Lung (tissue), 12 donors: ENCODE data around the gene DRD3. TPM values are rescaled to one million over a fixed set of nuclear protein-coding genes. Genes with fewer than 3 reads are reported as not detected.

ENCODE experiments used
- ATAC-seq: fragments of 200-7000 bp; cut with Tn5 transposase; one replicate; pipeline ENCODE4 v1.9.1; 2020; ENCODE audit warnings: moderate number of reproducible peaks; ENCODE audit not compliant: insufficient read depth, low FRiP score
- DNase-seq, 3 donors: peaks; one replicate each; pipeline ENCODE4 v3.0.0-alpha.2; 2013 to 2017
- H3K27ac ChIP-seq, 2 donors: one replicate each; pipeline ENCODE4 v1.5.1; 2013; ENCODE audit warnings: mild to moderate bottlenecking in 2 of 2, moderate library complexity in 2 of 2, control low read depth in 1 of 2, inconsistent platforms in 1 of 2, low read depth in 1 of 2, low read length in 1 of 2
- H3K27me3 ChIP-seq, 3 donors: one replicate each; pipeline ENCODE4 v1.5.1; 2013; ENCODE audit warnings: low read length in 2 of 3; ENCODE audit not compliant: control insufficient read depth in 3 of 3, insufficient read depth in 3 of 3
- H3K36me3 ChIP-seq, 4 donors: one replicate each; pipeline ENCODE4 v1.5.1; 2013; ENCODE audit warnings: low read length in 4 of 4, mild to moderate bottlenecking in 1 of 4, moderate library complexity in 1 of 4; ENCODE audit not compliant: control insufficient read depth in 4 of 4, insufficient read depth in 4 of 4
- H3K4me1 ChIP-seq, 5 donors: one replicate each; pipeline ENCODE4 v1.5.1; 2013; ENCODE audit warnings: low read length in 5 of 5, mild to moderate bottlenecking in 2 of 5, moderate library complexity in 1 of 5; ENCODE audit not compliant: control insufficient read depth in 5 of 5, insufficient read depth in 5 of 5
- H3K4me3 ChIP-seq: one replicate; pipeline ENCODE4 v1.5.1; 2013; ENCODE audit warnings: mild to moderate bottlenecking, control low read depth, moderate library complexity
- H3K9ac ChIP-seq, 2 donors: one replicate each; pipeline ENCODE4 v1.5.1; 2013; ENCODE audit warnings: low read length in 2 of 2, control low read depth in 1 of 2; ENCODE audit not compliant: insufficient read depth in 1 of 2
- H3K9me3 ChIP-seq, 4 donors: one replicate each; pipeline ENCODE4 v1.5.1; 2013; ENCODE audit warnings: low read length in 3 of 4, mild to moderate bottlenecking in 1 of 4, moderate library complexity in 1 of 4; ENCODE audit not compliant: control insufficient read depth in 4 of 4, insufficient read depth in 3 of 4
- WGBS, 2 donors: extraction: QIAGEN DNeasy Blood & Tissue Kit; methylation state at CpG; one replicate each; pipeline ENCODE4 v1.1.7; 2013; 5-methylcytosine and 5-hydroxymethylcytosine counted together
- polyA plus RNA-seq, 2 donors: library from polyadenylated mRNA; stranded (reverse); fragments of 200-250 nt; gene quantifications; one replicate each; pipeline ENCODE4 v1.2.1, GENCODE V29; 2013
- total RNA-seq, 2 donors: library from RNA; depleted of rRNA in 1 of 2; stranded (reverse); fragments of >200 nt in 1 of 2; gene quantifications; one replicate each; pipeline ENCODE4 v1.2.1, GENCODE V29; 2014 to 2021
- TF ChIP-seq, protein P1 (sequence below): IDR thresholded peaks from 2 replicates; pipeline ENCODE4 v1.5.1; 2012; ENCODE audit warnings: mild to moderate bottlenecking; ENCODE audit errors: control extremely low read depth, extremely low read depth
- donor health status: control.
- donor health status: control.
- donor health status: Bipolar disorder and iron deficiency.
- donor health status: healthy.
- donor health status: DM: yes; HTN: yes; CAD: no.

The DRD3 gene
- total and polyA plus RNA-seq, 4 donors, result not detected

DNA sequence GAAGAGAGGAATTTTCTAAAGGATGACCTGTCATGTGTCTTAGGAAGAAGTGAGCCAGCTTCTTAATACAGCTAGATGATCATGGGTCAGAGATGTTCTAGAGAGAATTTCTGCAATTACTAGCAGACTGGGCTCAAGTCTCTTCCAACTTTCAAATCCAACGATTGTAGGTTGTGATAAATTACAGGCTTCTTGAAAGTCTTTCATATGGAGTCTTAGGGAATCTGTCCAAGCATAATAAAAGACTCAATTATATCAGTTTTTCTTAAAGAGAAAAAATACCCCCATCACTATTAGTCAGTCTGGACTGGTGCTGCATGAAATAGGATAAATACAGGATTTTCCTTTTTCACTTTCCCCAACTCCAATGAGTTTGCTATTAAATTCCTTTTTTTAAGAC, 59.1 kb downstream of the DRD3 start:
- Histone ChIP-seq H3K27me3 (no peaks in the 10 kb centered on the region), H3K9me3 (no peaks in the 10 kb centered on the region), H3K36me3 (no peaks in the 10 kb centered on the region), H3K9ac (no peak overlapping the region), H3K27ac (no peak overlapping the region), H3K4me1 (peaks cover 0 to 6% (median 2%) of the 10 kb centered on the region in 5 donors), H3K4me3 (no peak overlapping the region)
- WGBS, 2 donors, result 59 to 73% methylated on average over 1 of the region's 1 CpG
- ATAC-seq (no peak), DNase-seq (no peak)
- TF ChIP-seq, protein P1, sequence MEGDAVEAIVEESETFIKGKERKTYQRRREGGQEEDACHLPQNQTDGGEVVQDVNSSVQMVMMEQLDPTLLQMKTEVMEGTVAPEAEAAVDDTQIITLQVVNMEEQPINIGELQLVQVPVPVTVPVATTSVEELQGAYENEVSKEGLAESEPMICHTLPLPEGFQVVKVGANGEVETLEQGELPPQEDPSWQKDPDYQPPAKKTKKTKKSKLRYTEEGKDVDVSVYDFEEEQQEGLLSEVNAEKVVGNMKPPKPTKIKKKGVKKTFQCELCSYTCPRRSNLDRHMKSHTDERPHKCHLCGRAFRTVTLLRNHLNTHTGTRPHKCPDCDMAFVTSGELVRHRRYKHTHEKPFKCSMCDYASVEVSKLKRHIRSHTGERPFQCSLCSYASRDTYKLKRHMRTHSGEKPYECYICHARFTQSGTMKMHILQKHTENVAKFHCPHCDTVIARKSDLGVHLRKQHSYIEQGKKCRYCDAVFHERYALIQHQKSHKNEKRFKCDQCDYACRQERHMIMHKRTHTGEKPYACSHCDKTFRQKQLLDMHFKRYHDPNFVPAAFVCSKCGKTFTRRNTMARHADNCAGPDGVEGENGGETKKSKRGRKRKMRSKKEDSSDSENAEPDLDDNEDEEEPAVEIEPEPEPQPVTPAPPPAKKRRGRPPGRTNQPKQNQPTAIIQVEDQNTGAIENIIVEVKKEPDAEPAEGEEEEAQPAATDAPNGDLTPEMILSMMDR, result no peak

DNA sequence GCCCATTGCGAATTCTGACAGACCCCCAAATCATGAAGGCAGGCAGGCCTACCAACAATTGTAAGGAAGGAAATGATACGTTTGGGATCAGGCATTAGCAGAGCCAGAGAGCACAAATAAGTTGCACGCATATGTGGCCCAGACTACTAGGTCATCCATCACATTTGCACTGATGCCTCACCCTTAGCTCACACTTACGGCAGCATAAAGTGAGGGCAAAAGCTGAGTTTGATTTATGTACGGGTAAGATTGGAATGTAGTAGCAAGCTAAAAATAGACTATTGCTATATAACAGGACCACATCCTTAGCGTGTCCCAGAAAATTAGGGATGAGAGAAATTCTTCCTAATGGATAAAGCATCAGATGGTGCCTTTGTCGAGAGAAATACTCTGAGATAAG, 63.7 kb downstream of the DRD3 start:
- TF ChIP-seq, protein P1, result no peak
- H3K27me3 ChIP-seq, result no peaks in the 10 kb centered on the region
- no peak overlapping the region for H3K4me3 ChIP-seq
- no peak overlapping the region for H3K9ac ChIP-seq
- no peak for DNase-seq
- H3K4me1 ChIP-seq, result peaks cover 0 to 1% (median 0%) of the 10 kb centered on the region in 5 donors
- H3K9me3 ChIP-seq, result no peaks in the 10 kb centered on the region
- 95 to 96% methylated on average over 7 of the region's 7 CpGs for WGBS, 2 donors
- no peak for ATAC-seq
- no peak overlapping the region for H3K27ac ChIP-seq
- no peaks in the 10 kb centered on the region for H3K36me3 ChIP-seq

DNA sequence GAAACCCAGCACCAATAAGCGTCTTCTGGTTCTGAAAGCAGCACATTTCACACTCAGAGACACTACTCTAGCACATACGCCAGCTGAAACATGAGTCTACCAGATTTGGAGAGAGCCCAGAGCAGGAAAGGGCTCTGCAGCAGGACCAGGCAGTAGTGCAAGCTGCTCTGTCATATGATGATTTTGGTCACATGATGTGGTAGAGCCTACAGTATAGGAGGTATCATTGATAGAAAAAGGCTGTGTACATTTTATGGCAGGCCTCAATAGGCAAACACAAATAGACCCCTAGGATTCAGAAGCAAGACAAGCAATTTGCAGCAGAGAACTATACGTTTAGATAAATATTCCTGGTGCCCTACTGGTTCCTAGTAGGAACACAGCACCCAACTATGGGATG, 64.1 kb downstream of the DRD3 start:
- 93 to 95% methylated on average over 3 of the region's 3 CpGs for WGBS, 2 donors
- H3K9me3 ChIP-seq, result no peaks in the 10 kb centered on the region

DNA sequence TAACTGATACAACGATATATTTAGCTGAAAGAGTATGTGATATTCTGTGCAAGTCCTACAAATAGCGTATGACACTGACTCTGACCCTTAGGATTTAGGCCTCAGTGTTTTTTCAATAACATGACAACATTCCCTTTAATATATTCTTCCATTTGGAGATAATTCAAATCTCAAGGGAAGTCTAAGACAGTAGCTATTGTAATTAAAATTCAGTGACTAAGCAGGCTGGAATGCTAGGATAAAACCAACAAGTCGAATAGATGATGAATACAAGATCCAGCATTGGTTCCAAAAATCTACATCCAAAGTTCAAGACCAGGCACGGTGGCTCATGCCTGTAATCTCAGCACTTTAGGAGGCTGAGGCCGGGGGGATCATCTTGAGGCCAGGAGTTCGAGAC, 66.2 kb downstream of the DRD3 start:
- ATAC-seq (no peak), DNase-seq (no peak)
- H3K36me3 ChIP-seq, result no peaks in the 10 kb centered on the region
- no peak overlapping the region for H3K9ac ChIP-seq
- H3K9me3 ChIP-seq, result no peaks in the 10 kb centered on the region
- no peak overlapping the region for H3K4me3 ChIP-seq
- TF ChIP-seq, protein P1, result no peak
- H3K27ac ChIP-seq, result no peak overlapping the region
- H3K4me1 ChIP-seq, result peaks cover 0 to 1% (median 0%) of the 10 kb centered on the region in 5 donors
- WGBS, 2 donors, result 86 to 92% methylated on average over 6 of the region's 6 CpGs
- H3K27me3 ChIP-seq, result no peaks in the 10 kb centered on the region

More for the DNA sequence above, 64.1 kb downstream of the DRD3 start:
- H3K4me1 ChIP-seq, result peaks cover 0 to 1% (median 0%) of the 10 kb centered on the region in 5 donors
- H3K9ac ChIP-seq, result no peak overlapping the region
- ATAC-seq, result no peak
- no peak for DNase-seq
- H3K36me3 ChIP-seq, result no peaks in the 10 kb centered on the region
- TF ChIP-seq, protein P1, result no peak
- no peaks in the 10 kb centered on the region for H3K27me3 ChIP-seq
- H3K4me3 ChIP-seq, result no peak overlapping the region
- no peak overlapping the region for H3K27ac ChIP-seq
